Stimulated activated CD4-positive, alpha-beta T cell treated with anti-CD3 and anti-CD28 coated beads, Interleukin-1b, Interleukin-23, amount 100 ng/mL, for 1 hour (primary cell): ENCODE measurements around the gene SNRNP35.
"Not testable (repeated sequence)": the region's sequence is repeated elsewhere in the genome, so short reads cannot be mapped to it uniquely, and the experiment has no call there.

Experiments
- DNase-seq, 2 donors: peaks; one replicate each; pipeline ENCODE4 v3.0.0-alpha.2; 2020; ENCODE audit warnings: low read depth in 2 of 2

The SNRNP35 gene, protein sequence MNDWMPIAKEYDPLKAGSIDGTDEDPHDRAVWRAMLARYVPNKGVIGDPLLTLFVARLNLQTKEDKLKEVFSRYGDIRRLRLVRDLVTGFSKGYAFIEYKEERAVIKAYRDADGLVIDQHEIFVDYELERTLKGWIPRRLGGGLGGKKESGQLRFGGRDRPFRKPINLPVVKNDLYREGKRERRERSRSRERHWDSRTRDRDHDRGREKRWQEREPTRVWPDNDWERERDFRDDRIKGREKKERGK

DNA sequence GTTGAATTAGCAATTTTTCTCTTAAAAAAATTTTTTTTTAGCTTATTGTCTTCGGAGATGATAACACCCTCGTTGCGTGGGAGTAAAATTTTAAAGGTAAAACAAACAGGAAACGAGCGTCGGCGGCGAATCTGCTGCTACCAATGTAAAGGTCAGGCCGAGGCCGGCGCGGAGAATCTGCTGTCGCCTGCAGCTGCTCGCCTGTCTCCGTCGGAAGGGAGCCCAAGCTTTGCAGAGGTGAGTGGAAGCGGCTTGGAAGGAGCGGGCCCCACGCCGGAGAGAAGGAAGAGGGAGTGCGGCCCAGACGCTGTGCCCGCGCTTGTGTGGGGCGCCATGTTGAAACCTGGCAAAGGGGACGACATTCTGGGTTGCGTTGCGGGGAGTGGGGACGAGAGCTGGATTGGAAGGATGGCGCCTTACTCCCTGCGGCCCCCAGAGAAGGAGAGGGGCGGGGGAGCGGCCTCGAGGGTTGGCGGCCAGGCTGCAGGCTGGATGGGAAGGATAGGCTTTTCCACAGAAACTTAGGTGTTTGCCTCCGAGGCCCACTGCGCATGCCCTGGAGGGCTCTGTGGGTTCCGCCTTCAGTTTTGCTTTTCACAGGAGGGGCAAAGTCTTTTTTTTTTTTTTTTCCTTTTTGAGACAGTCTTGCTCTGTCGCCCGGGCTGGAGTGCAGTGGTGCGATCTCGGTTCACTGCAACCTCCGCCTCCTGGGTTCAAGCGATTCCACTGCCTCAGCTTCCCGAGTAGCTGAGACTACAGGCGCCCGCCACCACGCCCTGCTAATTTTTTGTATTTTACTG, at the start of gene SNRNP35:
SNRNP35 (plus strand) TSS at position 160 of the 800 bp plus-strand sequence. CDS start 7,402 bp downstream, outside the sequence.
- peak; percentile 57 to 59 for DNase-seq

GRCh38 chr12:123408619-123409018, 49.3 kb upstream of the SNRNP35 start:
- DNase-seq: not testable (repeated sequence)

GRCh38 chr12:123409284-123410040, 48.5 kb upstream of the SNRNP35 start:
- not testable (repeated sequence) for DNase-seq

DNA sequence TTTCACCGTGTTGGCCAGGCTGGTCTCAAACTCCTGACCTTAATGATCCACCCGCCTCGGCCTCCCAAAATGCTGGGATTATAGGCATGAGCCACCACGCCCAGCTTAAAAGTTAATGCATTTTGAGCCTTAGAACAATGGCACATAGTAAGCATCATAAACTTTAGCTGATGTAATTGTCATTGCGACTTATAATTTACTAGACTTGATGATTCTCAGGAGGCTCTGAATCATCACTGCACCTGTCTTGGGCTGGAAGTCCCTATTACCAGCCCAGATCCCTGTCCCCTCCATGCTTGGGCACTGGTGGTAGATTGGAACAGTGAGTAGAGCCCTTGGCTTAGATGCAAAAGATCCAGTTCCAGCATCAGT, 47.9 kb upstream of the SNRNP35 start:
- no peak for DNase-seq

GRCh38 chr12:123421314-123421713, 36.6 kb upstream of the SNRNP35 start:
- DNase-seq: no peak

GRCh38 chr12:123427036-123427769, 30.7 kb upstream of the SNRNP35 start:
- no peak for DNase-seq

DNA sequence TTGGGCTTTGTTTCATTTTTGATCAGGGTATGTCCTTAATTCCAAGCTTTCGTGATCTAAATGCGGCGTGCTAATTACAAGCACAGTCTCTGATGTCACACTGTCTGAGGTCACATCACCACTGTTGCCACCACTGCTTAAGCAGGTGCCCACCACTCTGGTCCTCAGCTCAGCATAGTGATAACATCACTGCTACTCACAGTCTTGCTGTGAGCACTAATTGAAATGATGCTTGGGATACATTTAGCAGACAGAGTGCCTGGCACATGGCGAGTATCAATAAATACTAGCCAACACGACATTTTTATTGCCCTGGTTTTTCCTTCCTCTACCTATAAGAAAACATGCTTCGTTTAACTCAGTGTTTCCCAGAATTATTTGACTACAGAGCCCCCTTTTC, 29.3 kb upstream of the SNRNP35 start:
- no peak for DNase-seq

- not testable (repeated sequence) for DNase-seq
These were observed 28.8 kb upstream of the SNRNP35 start for GRCh38 chr12:123429101-123429500.

DNA sequence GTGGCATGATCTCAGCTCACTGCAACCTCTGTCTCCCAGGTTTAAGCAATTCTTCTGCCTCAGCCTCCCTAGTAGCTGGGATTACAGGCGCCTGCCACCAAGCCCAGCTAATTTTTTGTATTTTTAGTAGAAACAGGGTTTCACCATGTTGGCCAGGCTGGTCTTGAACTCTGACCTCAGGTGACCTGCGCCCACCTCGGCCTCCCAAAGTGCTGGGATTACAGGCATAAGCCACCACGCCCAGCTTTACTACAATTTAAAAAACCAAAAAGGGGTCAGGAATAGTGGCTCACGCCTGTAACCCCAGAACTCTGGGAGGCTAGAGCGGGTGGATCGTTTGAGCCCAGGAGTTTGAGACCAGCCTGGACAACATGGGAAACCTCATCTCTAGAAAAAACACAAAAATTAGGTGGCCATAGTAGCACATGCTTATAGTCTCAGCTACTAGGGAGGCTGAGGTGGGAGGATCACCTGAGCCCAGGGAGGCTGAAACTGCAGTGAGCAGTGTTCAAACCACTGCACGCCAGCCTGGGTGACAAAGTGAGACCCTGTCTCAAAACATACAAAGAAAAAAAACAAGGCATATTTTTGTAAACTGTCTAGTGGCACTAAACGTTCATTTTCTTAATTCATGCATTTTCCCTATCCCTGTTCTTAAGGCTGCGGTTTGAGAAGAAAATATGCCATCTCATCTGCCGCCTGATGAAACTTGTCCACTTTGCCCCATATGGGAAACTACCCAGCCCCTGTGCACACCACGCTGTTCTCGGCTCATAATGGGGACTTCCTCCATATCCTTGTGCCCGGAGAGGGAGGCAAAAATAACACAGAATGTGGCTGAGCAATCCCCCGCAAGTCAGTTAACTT, 25.8 kb upstream of the SNRNP35 start:
- not testable (repeated sequence) for DNase-seq

- DNase-seq: no peak
These were observed 24.3 kb upstream of the SNRNP35 start for GRCh38 chr12:123433615-123434014.

- no peak for DNase-seq
These were observed 22.3 kb upstream of the SNRNP35 start for GRCh38 chr12:123435636-123436016.

DNA sequence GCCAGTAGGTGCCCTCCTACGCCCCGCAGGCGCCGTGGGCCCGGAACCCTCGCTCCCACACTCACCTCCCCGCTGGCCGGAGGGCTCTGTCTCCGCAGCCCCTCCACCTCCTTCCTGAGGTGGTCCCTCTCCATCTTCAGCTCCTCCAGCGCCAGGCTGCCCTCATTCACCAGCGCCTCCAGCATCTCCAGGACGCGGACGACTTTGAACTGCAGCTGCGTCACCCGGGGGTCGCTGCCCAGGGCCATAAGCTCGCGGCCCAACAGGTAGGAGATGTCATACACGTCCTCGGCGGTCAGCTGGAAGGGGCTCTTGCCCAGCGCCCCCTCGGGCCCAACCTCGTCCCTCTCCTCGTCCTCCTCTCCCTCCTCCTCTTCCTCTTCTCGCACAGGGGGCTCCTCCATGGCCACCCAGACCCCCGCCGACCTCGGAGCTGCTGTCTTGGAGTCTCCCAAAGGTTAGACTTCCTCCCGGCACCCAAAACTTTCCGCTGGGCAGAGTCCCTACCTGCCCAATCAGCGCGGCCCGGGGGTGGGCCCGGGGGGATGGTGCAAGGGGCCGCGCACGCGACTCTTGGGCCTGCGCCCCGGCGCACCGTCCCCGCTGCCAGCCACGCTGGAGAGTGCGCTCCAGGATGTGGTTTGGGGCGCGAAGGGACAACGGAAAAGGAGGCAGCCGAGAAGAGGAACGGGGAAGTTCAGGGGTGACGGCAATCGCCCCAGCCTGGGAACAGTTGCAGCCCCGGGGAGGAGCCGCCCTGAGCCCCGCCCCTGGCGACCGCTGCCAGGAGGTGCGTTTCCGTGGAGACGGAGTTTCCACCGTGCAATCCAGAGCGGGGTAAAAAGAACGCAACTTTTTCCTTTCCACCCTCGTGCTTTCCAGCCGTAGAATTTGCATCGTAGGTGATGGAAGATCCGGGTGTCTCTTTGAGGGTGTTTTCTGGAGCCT, 21.6 kb upstream of the SNRNP35 start, which contains the start of gene RILPL2:
RILPL2 (minus strand) TSS at position 668 of the 948 bp plus-strand sequence; CDS start at position 404, 264 bp downstream.
- peak; percentile 85 to 90 for DNase-seq

- no peak for DNase-seq
These were observed 16.3 kb upstream of the SNRNP35 start for GRCh38 chr12:123441523-123442164.

GRCh38 chr12:123442774-123443173, 15.2 kb upstream of the SNRNP35 start:
- DNase-seq: no peak

- no peak for DNase-seq
These were observed 13.6 kb upstream of the SNRNP35 start for GRCh38 chr12:123444092-123445026.

DNA sequence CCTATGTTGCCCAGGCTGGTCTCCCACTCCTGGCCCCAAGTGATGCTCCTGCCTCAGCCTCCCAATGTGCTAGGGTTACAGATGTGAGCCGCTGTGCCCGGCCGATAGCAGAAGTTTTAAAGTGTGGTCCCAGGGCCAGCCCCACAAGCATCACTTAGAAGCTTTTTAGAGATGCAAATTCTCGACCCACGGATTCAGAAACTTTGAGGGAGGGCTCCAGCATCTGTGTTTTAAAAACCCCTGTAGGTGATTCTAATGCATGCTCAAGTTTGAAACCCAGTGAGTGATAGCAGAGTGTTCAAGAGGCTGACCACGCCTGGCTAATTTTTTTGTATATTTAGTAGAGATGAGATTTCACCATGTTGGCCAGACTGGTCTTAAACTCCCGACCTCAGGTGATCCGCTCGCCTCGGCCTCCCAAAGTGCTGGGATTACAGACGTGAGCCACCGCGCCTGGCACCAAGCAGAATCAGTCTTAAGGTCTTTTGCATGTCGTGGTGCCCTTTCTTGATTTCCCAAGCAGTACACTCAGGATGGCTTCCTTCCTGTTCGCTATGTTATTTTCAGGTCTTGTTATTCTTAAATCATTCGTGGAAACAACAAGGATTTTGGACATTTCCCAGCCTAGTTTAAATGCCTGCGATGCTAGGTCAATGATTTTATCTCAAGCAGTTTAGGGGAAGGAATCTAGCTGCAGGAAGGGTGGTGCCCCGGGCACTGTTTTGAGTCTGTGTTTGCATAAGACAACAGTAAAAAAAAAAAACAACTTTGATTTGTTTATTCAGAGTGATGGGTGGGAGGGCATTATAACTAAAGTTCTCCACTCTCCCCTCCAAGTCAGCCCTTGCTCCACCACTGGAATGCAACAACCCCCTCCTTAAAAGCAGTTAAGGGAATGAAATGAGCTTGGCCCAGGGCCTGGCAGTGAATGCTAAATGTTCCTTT, 12.3 kb upstream of the SNRNP35 start:
- DNase-seq: no peak

DNA sequence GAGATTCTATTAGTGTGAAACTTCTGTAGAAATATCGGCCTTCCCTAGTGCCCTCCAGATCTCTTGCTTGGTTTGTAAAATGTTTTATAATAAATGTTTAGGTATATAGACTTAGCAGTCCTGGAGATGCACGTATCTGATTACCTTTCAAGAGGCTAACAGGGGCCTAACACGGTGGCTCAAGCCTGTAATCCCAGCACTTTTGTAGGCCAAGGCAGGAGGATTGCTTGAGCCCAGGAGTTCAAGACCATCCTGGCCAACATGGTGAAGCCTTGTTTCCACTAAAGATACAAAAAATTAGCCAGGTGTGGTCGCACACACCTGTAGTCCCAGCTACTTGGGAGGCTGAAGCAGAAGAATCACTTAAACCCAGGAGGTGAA, 11.6 kb upstream of the SNRNP35 start:
- no peak for DNase-seq
